ENCODE results near the gene ETV6.
A peak's percentile ranks its signal among the peaks of the same experiment; 100 is the strongest.

Gene ETV6

DNA sequence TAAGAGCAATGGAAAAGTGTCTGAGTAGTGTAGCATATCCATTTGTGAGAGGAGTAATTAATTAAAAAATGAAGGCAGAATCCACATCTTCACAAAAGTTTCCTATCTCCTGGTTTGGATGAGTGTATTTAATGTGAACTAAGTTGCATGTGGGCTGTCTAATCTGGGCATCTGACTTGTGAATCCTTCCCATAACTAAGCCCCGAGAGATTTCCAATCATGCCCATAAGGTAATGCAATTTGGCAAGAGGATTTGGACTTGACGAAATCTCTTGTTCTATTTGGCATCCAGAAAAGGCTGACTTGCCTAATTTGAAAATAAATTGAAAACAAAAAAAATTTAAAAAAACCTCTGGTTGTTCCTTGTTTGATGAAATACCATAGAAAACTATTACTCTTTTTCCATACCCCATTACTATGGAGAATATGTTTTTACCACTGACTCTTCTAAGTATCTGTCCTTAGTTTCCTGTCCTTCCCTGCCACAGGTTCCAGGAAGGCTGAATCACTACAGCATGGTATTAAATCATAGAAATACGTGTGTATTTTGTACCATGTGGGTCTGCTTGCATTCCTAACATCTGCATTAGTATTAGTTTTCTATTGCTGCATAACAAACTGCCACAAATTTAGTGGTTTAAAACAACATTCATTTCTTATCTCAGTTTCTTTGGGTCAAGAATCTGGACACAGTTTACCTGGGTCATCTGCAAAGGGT is 48.4 kb downstream of the ETV6 start:
- no peak for DNase-seq

DNA sequence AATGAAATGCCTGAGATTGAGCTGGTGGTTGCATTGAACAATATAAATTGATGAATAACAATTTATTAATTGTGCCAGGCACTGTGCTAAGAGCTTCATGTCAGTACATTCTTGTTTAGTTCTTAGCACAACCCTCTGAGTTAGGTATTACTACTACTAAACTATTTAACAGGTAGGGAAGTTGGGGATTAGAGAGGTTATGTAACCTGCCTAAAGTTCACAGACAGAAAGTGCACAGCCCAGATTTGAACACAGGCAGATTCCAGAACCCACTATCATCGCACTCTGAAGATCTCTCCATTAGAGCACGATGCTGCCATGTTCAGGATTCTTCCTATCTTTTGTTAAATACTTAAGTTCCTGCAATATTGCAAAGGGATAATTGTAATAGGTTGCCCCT is 49.3 kb downstream of the ETV6 start:
- DNase-seq = no peak

DNA sequence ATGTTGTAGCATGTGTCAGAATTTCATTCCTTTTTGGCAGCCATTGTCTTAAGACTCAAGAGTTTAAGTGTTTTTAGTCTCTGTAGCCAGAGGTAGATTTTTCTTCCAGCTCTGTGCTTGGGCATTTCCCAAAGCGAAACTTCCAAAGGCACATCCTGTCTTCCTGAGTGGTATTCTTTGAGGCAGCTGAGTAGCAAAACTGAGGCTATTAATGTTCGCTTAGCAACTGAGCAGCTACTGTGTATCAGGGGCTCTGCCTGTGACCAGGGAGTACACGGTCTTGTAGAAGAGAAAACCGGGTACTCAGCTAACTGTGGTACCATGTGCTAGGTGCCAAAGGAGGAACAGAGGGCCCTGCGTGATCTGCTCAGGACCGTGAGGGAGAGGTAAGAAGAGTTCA is 52.0 kb downstream of the ETV6 start:
- DNase-seq = no peak

DNA sequence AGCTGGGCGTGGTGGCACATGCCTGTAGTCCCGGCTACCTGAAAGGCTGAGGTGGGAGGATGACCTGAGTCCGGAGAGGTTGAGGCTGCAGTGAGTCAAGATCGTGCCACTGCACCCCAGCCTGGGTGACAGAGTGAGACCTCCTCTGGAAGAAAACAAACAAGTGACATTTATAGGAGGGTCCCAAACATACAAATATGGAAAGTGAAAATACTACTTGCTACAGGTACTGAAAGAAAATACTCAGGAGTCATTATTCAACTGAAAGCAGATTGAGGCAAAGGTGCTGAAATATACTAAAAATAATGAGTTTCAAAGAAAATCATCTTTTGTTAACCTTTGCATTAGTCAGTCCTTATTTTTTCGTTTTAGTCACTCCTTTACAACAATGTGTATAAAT is 53.5 kb downstream of the ETV6 start:
- DNase-seq = no peak

DNA sequence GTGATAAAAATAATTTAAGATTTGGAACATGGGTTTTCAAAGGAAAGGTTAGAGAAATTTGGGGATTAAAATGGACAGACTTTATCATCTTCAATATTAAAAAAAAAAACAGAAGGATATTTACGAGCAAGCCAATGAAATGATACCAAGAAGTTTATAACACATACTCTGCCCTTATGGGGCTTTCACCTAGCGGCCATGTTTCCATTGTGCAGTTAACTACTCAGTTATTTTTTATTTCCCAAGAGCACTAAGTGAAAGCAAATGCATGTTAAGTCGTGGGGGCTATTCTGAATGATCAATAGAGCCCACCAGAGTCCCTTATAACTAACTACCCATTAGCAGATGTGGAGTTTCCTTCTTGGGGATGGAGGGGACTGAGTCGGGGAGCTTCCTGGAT is 53.9 kb downstream of the ETV6 start:
- no peak for DNase-seq

DNA sequence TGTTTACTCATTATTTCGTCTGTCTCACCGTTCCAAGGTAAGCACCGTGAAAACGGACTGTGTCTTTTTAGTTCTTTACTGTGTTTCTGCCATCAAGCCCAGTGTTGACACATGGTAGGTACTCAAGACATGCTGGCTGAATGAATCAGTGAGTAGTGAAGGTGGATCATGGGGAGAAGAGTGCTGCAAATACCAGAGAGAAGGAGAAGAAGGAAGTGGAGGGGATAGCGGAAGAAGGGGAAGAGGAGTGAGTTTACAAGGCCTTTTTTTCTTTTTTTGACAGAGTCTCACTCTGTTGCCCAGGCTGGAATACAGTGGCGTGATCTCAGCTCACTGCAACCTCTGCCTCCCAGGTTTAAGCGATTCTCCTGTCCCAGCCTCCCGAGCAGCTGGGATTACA is 54.6 kb downstream of the ETV6 start:
- DNase-seq = no peak

DNA sequence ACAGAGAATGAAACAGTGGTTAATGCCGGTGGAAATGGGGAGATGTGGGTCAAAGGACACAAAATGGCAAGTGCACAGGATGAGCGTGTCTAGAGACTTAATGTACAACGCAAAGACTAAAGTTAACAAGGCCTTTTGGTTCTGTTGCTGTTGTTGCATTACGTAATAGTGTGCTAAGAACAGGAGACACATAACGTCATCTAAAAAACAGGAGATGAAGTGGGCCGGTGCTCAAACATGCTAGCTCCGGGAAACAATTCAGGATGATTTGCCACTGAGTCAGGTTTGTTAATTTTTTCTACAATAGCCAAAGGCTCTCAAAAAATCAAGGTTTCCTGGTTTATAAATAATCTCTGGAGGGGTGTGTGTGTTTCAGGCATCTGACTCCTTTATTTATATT is 55.5 kb downstream of the ETV6 start:
- no peak for DNase-seq

DNA sequence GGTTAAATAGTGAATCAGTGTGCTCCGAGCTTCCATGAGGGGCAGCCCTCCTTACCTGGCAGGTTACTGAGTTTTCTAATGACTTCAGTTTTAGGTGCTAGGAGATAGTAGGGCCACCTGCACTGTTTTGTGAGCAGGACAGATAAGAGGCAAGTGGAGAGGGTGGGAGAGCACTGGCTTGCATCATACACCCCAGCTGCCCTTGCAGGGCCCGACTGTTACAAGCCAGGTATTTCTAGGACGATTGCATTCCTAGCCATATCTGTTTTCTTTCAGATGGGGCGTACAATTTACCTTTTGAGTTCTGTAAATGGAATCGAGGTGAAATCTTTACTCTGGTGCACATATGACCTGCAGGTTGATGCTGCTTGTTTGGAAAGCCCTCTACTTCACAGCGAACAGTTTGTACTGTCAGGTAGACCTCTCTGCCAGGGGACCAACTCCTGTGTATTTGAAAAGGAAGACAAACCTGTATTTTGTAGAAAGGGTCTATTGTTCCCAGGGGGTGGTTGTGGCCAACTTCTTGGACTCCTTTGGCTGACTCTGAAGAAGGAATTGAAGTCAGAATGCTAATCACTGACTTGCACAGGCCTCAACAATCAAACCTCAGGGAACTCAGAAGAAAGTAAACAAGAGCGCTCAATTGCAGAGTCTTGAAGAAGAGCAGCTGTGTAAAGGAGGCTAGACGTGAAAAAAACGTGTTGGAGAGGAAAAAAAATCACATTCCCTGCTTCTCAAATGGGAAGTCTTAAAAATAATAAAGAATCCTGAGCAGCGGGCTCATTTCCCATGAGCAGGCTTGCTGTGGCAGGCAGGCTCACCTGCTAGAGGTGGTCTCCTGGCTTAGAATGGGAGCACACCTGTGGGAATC is 57.3 kb downstream of the ETV6 start:
- no peak for DNase-seq

DNA sequence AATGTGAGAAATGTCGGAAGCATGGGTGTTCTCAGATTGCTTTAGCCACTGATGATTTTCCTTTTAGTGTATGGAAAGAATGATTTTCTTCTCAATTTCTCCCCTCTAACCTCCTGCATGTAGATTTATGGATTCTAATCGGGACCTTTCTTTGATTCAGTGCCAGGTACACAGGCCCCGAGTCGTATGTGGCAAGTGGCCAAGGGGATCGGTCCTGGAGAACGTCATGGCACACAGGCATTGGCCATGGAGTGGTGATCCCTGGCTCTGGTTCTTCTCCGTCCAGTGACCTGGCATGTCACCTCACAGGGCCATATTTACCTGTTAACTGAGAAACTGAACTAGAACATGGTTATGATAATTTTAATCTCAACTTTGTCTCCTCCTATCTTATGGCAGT is 58.1 kb downstream of the ETV6 start:
- DNase-seq = no peak

DNA sequence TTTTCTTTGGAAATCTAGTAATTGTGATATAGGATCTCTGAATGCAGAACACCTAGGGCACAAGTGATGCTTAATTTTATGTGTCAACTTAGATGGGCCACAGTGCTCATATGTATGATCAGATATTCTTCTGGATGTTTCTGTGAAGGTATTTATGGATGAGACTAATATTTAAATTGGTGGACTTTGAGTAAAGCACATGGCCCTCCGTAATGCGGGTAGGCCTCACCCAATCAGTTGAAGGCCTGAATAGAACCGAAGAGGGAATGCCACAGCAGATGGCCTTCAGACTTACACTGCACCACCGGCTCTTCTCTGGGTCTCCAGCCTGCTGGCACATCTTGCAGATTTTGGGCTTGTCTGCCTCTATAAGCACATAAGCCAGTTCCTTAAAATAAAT is 60.0 kb downstream of the ETV6 start:
- no peak for DNase-seq

DNA sequence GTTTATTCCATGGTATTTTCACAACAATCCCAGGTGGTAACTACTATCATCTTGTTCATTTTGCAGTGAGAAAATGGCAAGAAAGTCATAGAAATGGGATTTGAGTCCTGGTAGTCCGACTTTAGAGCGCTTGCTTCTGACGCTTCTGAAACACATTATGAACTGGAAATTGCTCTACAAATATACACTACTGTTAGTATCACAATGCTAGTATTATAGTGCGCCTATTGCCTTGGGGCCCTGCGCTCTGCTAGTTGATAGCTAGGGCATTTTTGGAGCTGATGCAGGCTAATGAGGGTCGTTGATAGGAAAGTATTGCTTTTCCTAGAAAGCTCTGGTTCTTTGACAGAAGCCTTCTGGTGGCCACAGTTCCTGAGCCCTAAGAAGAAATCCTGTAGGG is 61.0 kb downstream of the ETV6 start:
- no peak for DNase-seq

DNA sequence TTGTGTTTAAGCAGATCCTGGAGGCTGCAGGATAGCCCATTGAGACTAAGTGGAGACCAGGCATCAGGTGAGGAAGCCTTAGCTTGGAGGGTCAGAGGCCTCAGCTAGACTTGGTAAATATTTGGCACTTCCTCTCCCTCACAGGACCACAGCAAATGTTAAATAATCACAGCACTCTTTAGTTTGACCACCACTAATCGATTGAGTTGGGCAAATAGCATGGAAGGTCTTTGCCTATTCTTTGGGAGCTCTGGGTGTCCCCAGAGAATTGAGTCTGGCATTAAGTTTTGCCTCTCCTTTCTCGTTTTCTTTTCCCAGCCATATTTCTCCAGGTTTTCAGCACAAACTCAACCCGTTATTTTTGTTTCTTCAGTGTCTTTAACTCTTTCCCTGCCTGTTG is 61.4 kb downstream of the ETV6 start:
- no peak for DNase-seq

DNA sequence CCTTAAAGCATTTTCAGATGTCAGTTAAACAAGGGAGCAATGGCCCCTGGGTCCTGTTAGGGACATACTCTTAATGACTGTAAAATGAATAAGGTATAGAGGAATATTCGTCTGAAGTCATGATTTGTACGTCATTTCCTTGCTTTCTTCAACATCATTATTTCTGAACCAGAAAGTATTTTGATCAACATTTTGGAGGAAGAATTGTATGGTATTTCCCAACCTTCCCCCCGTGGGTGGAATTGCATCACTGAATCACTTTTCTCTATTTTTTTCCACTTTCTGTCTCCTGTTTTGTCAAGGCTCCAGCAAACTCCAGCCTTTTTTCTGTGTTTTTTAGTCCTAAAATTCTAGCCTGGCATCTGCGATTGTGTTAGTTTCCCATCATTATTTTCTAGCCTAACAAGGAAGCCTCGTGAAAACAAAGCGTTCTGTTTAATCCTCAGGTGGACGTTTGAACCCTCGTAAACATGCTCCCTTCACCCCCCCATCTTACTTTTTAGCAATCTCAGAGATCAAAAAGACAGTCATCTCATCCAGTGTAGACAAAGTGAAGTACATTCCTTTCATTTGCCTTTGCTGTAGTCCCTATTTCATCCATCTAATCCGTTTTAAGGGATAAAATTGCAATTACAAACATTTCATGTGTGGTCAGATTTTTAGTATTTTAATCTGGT is 62.3 kb downstream of the ETV6 start:
- no peak for DNase-seq

DNA sequence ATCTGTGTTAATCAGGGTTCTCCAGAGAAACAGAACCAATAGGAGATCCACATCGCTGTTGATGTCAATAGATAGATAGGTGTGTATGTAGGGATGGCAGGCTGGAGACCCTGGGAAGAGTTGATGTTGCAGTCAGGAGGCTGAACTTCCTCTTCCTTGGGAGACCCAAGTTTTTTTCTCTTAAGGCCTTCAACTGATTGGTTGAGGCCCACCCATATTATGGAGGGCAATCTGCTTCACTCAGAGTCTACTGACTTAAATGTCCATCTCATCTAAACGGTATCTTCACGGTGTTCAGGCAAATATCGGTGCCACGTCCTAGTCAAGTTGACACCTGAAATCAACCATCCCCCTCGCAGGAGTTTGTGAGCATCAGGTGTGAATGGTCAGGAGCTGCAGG is 63.0 kb downstream of the ETV6 start:
- no peak for DNase-seq

DNA sequence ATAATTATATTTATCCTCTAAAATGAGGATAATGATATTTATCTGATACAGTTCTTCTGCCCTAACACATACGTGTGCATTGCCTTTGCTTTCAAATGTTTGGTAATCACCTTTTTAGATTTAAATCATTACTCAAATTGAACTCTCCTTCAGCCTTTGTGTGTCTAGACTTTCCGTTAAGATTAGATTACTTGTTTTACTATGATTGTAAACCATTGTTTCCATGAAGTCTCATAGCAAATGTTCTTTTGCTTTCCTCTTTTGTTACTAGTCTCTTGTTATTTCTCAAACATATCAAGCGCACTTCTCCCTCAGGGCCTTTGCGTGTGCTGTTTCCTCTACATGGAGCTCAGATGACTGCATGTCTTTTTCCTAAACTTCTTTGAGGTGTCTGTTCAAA is 63.7 kb downstream of the ETV6 start:
- DNase-seq = no peak

DNA sequence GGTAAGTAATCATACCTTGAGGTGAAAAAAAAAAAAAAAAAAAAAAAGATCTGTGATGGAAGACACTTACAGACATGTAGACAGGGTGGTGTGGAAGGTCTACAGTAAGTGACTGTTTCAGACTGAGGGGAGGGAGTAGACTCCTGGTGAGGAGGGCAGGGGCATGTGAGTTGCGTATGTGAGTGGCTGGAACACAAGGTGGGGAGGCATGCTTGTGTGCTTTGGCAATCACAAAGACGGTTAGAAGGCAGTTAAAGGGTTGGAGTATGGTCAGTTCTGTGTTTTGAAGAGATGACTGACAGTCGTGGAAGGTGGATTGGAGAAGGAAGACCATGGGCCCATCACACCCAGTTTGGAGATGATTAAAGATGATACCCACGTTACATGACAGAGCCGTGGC is 65.2 kb downstream of the ETV6 start:
- no peak for DNase-seq

DNA sequence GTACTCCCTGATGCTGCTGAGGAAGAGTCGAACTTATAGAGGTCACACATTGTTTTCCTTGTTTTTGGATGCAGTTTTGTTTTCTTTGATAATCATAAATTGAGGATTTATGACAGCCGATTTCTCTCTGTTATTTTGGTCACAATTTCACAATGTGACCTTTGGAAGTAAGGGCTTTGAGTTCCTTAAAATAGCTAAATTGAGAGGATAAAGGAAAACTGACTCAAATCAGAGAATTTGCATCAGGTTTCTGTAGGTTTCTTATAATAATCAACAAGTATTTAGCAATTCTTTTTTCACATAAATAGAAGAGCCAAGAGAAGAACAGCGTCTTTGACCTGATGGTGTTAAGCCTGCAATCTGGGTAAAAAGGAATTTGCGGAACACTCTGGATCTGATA is 66.1 kb downstream of the ETV6 start:
- no peak for DNase-seq

DNA sequence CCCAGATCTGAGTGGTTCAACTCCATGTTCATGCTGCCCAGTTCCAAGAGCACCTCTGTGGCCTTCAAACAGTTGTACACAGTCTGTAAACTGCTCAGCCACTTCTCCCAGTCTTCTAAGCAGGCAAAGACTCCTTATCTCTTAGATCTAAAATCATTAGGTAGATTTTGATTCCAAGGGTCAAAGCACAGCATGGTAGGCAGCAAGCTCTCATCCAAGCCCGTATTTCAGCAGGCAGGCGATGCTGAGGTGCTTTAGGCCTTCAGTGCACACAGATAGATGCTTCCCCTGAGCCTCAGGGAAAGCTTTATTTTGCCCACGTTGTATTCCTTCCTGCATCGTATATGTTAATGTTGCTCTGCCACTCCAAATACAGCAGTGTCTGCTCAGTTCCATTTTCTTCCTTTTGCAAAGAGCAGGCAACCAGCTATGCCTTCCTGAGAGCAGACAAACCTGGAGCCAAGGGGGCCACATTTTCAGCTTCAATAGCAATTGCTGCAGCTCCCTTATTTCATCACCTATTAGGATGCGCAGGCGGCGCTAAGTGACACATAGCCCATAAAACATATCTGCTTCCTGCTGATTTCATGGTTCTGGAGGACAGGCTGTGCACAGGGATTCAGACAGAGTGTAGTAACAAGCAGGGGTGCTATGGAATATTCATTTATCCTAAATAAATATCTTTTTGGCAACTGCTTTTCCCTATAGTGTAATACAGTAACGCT is 67.5 kb downstream of the ETV6 start:
- DNase-seq = no peak

DNA sequence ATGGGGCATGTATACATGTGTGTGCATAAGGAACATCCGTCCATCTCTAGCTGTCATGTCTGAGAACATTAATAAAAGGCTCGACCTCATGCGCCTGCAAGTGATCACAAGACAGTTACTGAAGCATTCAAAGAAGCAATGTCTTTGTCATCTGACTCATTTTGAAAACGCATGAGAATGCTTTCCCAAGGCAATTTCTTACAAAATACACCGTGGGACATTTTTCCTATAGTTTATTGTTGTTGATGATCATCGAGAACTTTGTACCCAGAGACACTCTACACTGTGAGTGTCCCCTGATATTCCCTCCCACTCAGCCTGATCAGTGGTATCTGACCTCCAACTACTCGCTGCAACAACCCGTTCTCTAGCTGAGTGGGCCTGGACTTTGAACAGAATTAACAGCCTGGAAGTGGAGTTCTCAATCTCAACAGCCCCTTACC is 68.1 kb downstream of the ETV6 start:
- DNase-seq = no peak

DNA sequence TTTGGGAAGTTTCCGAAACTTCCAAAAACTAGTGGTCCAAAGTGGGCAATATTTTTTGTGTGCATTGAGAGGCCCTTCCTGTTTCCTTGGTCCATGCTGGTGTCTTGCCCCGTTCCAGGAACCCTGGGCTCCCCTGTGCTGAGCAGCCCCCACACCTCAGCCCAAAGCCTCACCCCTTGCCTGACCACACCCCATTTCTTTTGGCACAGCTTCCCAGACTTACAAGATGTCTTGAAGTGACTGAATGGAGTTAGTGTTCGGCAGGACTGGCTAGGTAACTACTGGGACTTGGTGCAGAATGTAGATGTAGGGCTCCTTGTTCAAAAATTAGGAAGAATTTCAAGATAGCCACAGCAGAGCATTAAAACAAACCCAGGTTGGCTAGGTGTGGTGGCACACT is 68.6 kb downstream of the ETV6 start:
- no peak for DNase-seq

DNA sequence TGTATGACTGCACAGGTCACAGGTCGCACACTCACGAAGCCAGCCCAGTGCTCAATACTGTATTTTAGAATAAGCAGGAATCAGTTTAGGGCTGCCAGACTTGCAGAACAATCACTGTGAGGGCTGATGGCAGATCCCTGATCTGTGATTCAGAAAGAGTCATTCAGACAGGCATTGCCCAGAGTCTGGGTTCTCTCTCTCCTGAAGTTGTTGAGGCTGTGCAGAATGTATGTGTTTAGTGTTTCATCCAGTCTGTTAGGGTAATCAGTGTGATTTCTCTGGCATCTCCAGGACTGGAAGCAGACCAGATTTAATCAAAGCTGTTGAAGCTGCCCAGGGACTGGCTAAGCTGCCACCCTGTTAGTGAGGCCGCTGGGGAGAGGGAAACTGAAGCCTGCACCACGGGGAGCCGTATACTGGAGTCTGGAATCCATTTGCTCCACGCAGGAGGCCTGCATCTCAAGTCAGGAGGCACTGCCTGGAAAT is 69.3 kb downstream of the ETV6 start:
- no peak for DNase-seq

DNA sequence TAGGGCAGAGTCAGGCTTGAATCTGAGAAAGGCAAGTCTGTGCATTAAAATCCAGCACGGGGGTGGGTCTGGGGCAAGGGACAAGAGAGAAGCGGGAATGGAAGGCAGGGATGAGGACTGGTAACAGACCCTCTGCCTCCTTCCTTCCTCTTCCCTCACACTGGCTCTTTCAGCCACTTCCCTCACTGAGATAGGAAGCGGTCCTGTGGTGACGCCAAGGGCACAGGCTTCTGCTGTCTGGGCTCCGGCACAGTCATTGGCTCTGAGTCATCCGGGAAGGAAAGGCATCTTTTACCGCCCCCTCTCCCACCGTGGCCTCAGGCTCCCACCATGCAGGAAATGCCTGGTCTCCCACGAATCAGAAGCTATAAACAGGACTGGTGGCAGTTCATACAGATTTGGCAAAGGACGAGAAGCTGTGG is 70.2 kb downstream of the ETV6 start:
- DNase-seq = peak; percentile 55

DNA sequence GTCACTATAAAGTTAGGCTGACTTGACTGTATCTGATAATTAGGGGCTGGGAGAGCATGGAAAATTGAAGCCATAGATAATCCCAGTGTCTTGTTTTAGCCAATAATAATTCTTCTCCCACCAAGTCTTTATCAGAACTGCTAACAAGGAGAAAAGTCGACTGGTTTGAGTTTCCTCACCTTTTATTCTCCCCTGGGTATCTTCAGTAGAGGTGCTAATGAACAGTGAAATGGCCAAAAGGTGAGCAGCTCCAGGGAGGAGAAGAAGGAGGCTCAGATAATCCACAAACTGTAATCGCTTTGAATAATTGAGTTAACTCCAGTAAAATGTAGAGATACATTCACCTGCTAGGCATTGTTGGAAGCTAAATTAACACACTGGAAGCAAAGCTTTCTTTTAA is 72.6 kb downstream of the ETV6 start:
- no peak for DNase-seq
